ENCODE measurements around the gene BTBD16. TPM values are rescaled to one million over a fixed set of nuclear protein-coding genes. Genes with fewer than 3 reads are reported as not detected.

BTBD16 gene
- total RNA-seq, 2 donors from 2014 or later: not detected

- ATAC-seq: no peak
- TF ChIP-seq POLR2A (IDR thresholded peaks at IDR 0.05) (no peak), CTCF (IDR thresholded peaks at IDR 0.05) (no peak)
- Histone ChIP-seq H3K27ac (no peak overlapping the region), H3K9me3 (no peaks in the 10 kb centered on the region), H3K4me1 (peaks cover 12% of the 10 kb centered on the region), H3K4me3 (no peak overlapping the region), H3K36me3 (replicated peaks in 1 of 2; ENCODE audit: insufficient read depth in 1 of 2, low read depth in 2 of 2) (no peaks in the 10 kb centered on the region), H3K27me3 (no peaks in the 10 kb centered on the region)
- intact Hi-C loops (cut with DNase I): no loop called here
- no peak for DNase-seq
- 80 to 83% methylated on average over 11 of the region's 11 CpGs for WGBS, 2 donors
Observed at GRCh38 chr10:122343135-122343800, 72.2 kb downstream of the BTBD16 start.

GRCh38 chr10:122343936-122344335 lies 72.8 kb downstream of the BTBD16 start:
- TF ChIP-seq CTCF (IDR thresholded peaks at IDR 0.05): no peak
- no peak for TF ChIP-seq POLR2A (IDR thresholded peaks at IDR 0.05)
- intact Hi-C loops (cut with DNase I): no loop called here
- no peaks in the 10 kb centered on the region for H3K27me3 ChIP-seq
- no peak overlapping the region for H3K4me3 ChIP-seq
- peaks cover 12% of the 10 kb centered on the region for H3K4me1 ChIP-seq
- H3K27ac ChIP-seq: no peak overlapping the region
- no peaks in the 10 kb centered on the region for H3K36me3 ChIP-seq (replicated peaks in 1 of 2; ENCODE audit: insufficient read depth in 1 of 2, low read depth in 2 of 2)
- no peaks in the 10 kb centered on the region for H3K9me3 ChIP-seq
- DNase-seq (no peak), ATAC-seq (no peak)
- 82 to 91% methylated on average over 8 of the region's 8 CpGs for WGBS, 2 donors

DNA sequence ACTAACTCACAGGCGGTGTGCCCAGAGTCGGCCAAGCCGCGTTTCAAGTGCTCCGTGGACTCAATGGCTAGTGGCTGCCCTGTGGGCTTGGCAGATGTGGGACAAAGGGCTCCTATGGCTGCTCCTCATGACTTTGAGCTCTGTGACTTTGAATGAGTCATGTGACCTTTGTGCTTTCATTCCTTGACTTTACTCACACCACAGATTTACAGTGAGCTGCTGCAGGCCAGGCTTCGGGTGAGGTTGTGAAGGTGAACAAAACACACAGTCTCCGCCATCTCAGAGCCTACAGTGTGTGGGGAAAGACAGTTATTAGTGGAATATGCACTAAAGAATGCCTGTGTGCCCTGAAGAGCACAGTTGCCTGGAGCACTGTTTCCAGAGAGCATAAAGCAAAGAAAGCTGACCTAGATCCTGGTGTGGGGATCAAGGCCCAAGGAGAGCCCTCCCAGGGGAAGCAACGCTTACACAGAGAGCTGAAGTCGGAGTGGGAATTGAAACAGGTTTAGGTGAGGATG lies 73.7 kb downstream of the BTBD16 start:
- WGBS, 2 donors: 84 to 93% methylated on average over 9 of the region's 9 CpGs
- peaks cover 12% of the 10 kb centered on the region for H3K4me1 ChIP-seq
- H3K9me3 ChIP-seq: no peaks in the 10 kb centered on the region
- intact Hi-C loops (cut with DNase I): no loop called here
- TF ChIP-seq POLR2A (IDR thresholded peaks at IDR 0.05) (no peak), CTCF (IDR thresholded peaks at IDR 0.05) (no peak)
- ATAC-seq (no peak), DNase-seq (no peak)
- H3K27ac ChIP-seq: no peak overlapping the region
- H3K4me3 ChIP-seq: no peak overlapping the region
- H3K36me3 ChIP-seq (replicated peaks in 1 of 2; ENCODE audit: insufficient read depth in 1 of 2, low read depth in 2 of 2): no peaks in the 10 kb centered on the region
- H3K27me3 ChIP-seq: no peaks in the 10 kb centered on the region

GRCh38 chr10:122346326-122346950 lies 75.3 kb downstream of the BTBD16 start:
- ATAC-seq (no peak), DNase-seq (no peak)
- Histone ChIP-seq H3K36me3 (replicated peaks in 1 of 2; ENCODE audit: insufficient read depth in 1 of 2, low read depth in 2 of 2) (no peaks in the 10 kb centered on the region), H3K27ac (no peak overlapping the region), H3K9me3 (no peaks in the 10 kb centered on the region), H3K4me1 (peaks cover 5% of the 10 kb centered on the region), H3K4me3 (no peak overlapping the region), H3K27me3 (no peaks in the 10 kb centered on the region)
- 83 to 90% methylated on average over 4 of the region's 4 CpGs for WGBS, 2 donors
- intact Hi-C loops (cut with DNase I): no loop called here
- TF ChIP-seq POLR2A (IDR thresholded peaks at IDR 0.05) (no peak), CTCF (IDR thresholded peaks at IDR 0.05) (no peak)

Data from body of pancreas (tissue), 4 donors.